Adipocyte (in vitro differentiated cells): Measurements from ENCODE around the gene DPH7.
"Not testable (repeated sequence)": the region's sequence is repeated elsewhere in the genome, so short reads cannot be mapped to it uniquely, and the experiment has no call there.

Experiments
- DNase-seq: peaks from one replicate; pipeline ENCODE4 v3.0.0-alpha.2; 2015; ENCODE audit warnings: low read depth
- H3K27me3 ChIP-seq: replicated peaks from 2 replicates; pipeline ENCODE4 v1.7.0; 2013; ENCODE audit warnings: mild to moderate bottlenecking, low read length, moderate library complexity; ENCODE audit not compliant: control insufficient read depth, insufficient read depth
- H3K36me3 ChIP-seq: 2 replicates; pipeline ENCODE4 v1.7.0; 2013; ENCODE audit warnings: low read length, mild to moderate bottlenecking, moderate library complexity; ENCODE audit not compliant: control insufficient read depth, insufficient read depth, severe bottlenecking
- H3K4me1 ChIP-seq: 2 replicates; pipeline ENCODE4 v1.7.0; 2013; ENCODE audit warnings: mild to moderate bottlenecking, low read length, moderate library complexity; ENCODE audit not compliant: control insufficient read depth, insufficient read depth
- H3K4me3 ChIP-seq: 2 replicates; pipeline ENCODE4 v1.7.0; 2013; ENCODE audit warnings: mild to moderate bottlenecking, low read length, moderate library complexity
- H3K9ac ChIP-seq: 2 replicates; pipeline ENCODE4 v1.7.0; 2013; ENCODE audit warnings: mild to moderate bottlenecking, low read length, moderate library complexity
- H3K9me3 ChIP-seq: 2 replicates; pipeline ENCODE4 v1.7.0; 2013; ENCODE audit warnings: mild to moderate bottlenecking, low read length, moderate library complexity; ENCODE audit not compliant: control insufficient read depth

The DPH7 gene

DNA sequence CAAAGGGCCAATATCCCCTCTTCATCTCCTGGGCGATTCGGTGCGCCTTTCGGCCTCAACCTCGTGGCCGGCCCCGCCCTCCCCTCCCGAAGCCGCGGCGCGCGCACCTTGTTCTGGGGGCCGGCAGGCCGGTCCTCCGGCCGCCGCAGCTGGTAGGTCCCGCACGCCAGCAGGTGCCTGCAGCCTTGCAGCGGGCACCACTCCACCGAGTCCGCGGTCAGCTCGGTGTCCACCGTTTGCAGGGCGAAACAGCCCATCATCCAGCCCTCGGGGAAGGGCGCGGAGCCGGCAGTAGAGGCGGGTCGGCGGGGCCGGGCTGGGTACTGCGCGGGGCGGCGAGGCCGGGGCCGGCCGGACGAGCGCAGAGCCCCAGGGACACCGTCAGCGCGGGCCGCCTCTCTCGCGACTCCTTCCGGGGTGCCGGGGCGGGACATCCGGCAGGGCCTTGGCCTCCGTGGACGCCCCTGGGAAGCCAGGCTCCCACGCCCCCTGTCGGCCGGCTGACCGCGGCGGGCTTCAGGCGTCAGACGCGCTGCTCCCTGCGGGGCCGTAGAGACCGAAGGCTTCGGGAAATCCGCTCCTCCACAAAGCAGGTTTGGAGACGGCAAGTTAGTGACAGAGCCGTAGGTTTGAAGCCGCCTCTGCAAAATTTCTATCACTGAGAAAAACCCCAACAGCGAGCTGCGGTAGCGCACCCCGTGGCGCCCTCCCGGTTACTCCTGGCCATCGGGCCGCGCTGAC is at the start of gene DPH7:
Gene DPH7 (minus strand): TSS at position 408 of the 741 bp plus-strand sequence. CDS start 148 bp downstream, at position 260.
- H3K4me3 ChIP-seq = peak within 1 kb of the TSS; percentile 88
- H3K9ac ChIP-seq = peak within 1 kb of the TSS; percentile 92
- H3K36me3 ChIP-seq = peaks cover 48% of the 10 kb centered on the region
- peaks cover 17% of the 10 kb centered on the region for H3K4me1 ChIP-seq
- no peaks in the 10 kb centered on the region for H3K27me3 ChIP-seq
- H3K9me3 ChIP-seq = no peaks in the 10 kb centered on the region
- DNase-seq = peak; percentile 98

DNA sequence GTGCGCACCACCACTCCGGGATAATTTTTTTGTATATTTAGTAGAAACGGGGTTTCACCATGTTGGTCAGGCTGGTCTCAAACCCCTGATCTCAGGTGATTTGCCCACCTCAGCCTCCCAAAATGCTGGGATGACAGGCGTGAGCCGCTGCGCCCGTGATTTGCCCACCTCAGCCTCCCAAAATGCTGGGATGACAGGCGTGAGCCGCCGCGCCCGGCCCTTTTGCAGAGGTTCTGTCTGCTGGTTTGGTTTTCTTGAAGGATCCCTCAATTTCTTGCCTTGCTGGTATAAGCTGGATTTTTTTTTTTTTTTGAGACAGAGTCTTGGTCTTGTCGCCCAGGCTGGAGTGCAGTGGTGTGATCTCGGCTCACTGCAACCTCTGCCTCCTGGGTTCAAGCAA is 48.7 kb upstream of the DPH7 start:
- not testable (repeated sequence) for H3K9me3 ChIP-seq, H3K4me3 ChIP-seq, H3K9ac ChIP-seq, DNase-seq, H3K36me3 ChIP-seq, H3K27me3 ChIP-seq
- H3K4me1 ChIP-seq = peaks cover 13% of the 10 kb centered on the region

DNA sequence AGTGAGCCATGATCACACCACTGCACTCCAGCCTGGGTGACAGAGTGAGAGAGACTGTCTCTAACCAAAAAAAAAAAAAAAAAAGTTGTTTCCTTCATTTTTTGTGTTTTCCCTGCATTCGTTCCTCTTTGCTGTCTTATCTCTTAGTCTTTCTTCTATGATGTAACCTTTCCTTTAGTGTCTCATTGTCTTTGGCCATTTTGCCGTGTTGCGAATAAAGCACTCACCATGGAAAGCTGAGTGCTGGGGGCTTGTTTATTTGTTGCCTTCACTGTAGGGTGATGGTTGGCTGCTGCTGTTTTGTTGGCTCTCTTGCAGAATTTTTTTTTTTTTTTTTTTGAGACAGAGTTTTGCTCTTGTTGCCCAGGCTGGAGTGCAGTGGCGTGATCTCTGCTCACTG is 47.7 kb upstream of the DPH7 start:
- DNase-seq = no peak
- no peaks in the 10 kb centered on the region for H3K36me3 ChIP-seq

GRCh38 chr9:137622211-137622610 is 43.5 kb upstream of the DPH7 start:
- H3K4me1 ChIP-seq = peaks cover 33% of the 10 kb centered on the region
- not testable (repeated sequence) for H3K4me3 ChIP-seq, H3K9me3 ChIP-seq, H3K27me3 ChIP-seq, H3K9ac ChIP-seq, DNase-seq, H3K36me3 ChIP-seq

More for the DNA sequence above, 47.7 kb upstream of the DPH7 start:
- no peak overlapping the region for H3K9ac ChIP-seq
- peaks cover 17% of the 10 kb centered on the region for H3K4me1 ChIP-seq
- no peaks in the 10 kb centered on the region for H3K9me3 ChIP-seq
- H3K4me3 ChIP-seq = no peak overlapping the region
- no peaks in the 10 kb centered on the region for H3K27me3 ChIP-seq

DNA sequence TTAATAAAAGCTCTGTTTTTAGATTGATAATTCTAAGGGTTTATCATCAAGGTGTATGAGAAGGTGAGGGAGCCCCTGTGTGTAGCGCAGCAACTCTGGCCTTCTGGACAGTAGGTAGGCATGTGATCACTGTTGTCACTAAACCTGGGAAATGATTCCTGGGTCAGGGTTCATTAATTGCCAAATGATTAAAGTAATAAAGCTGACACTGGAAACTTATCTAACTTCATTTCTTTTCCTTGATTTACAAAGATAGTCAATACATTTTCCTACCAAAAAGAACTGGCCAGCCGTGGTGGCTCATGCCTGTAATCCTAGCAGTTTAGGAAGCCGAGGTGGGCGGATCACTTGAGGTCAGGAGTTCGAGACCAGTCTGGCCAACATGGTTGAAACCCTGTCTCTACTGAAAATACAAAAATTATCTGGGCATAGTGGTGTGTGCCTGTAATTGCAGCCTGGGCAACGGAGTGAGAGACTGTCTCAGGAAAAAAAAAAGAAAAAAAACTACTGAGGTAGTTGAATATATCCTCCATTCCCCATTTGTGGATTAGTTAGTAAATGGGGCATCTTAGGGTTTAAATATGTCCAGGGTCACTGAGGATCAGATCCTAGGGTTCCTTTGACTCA is 42.5 kb upstream of the DPH7 start:
- Histone ChIP-seq H3K9ac (no peak overlapping the region), H3K36me3 (peaks cover 3% of the 10 kb centered on the region), H3K27me3 (no peaks in the 10 kb centered on the region), H3K4me1 (peaks cover 35% of the 10 kb centered on the region), H3K9me3 (no peaks in the 10 kb centered on the region), H3K4me3 (peak overlapping the region; percentile 88)
- peak; percentile 51 for DNase-seq

DNA sequence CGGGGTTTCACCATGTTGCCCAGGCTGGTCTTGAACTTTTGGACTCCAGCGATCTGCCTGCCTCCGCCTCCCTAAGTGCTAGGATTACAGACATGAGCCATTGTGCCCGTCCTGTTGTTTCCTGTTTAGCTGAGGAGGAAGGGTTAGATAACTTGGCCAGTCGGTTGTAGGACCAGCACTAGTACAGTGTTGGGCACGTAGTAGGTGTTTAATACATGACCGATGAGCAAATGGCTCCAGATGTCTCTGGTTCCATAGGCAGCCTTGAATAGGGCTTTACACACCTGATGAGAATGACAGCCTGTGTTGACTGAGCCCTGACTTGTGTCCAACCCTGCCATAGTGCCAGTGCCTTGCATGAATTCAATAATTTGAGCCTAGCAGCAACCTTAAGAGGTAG is 41.9 kb upstream of the DPH7 start:
- Histone ChIP-seq H3K4me3 (peak overlapping the region; percentile 88), H3K4me1 (peaks cover 35% of the 10 kb centered on the region), H3K36me3 (peaks cover 9% of the 10 kb centered on the region), H3K9me3 (no peaks in the 10 kb centered on the region), H3K27me3 (no peaks in the 10 kb centered on the region), H3K9ac (peak overlapping the region; percentile 90)
- DNase-seq = no peak

- H3K9ac ChIP-seq = peak overlapping the region; percentile 90
- H3K36me3 ChIP-seq = peaks cover 13% of the 10 kb centered on the region
- H3K4me3 ChIP-seq = peak overlapping the region; percentile 88
- no peaks in the 10 kb centered on the region for H3K27me3 ChIP-seq
- DNase-seq = no peak
- peaks cover 35% of the 10 kb centered on the region for H3K4me1 ChIP-seq
- no peaks in the 10 kb centered on the region for H3K9me3 ChIP-seq
Observed at GRCh38 chr9:137620048-137620405, 41.3 kb upstream of the DPH7 start.

DNA sequence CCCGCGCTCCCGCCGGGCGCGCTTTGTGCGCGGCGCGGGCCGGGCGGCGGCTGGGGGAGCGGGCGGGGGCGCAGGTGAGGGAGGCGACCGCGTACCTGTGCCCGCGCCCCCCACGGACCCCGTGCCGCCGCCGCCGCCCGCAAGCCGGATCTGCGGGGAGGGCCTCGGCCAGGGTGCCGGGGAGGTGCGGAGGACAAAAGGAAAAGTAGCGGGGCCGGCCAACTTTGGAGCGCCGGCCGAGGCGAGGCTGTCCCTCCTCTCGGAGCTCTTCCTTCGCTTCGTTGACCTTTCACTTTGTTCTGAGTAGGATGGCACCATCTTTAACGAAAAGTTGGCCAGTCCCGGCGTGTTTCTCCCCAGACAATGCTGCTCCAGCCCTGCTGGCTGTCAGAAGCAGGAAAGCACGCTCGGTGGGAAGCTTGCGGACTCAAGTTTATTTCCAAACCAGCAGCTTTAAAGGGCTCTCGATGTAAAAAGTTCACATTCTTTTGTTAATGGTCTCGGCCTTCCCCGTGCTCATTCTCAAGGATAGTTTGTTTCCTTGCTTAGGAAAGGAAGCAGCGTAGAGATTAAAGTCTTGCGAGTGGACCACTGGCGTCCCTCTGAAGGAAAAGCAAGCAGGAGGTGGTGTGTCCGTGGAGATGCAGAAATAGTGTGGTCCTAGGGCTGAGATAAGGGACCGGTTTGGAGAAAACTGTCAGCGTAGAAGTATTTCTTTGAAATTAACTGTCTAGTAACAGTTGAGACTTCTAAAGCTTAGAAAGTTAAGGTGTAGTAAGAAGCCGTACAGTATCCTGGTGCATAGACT is 40.7 kb upstream of the DPH7 start:
- peak; percentile 69 for DNase-seq
- peaks cover 19% of the 10 kb centered on the region for H3K36me3 ChIP-seq
- no peaks in the 10 kb centered on the region for H3K27me3 ChIP-seq
- peak overlapping the region; percentile 90 for H3K9ac ChIP-seq
- H3K4me3 ChIP-seq = peak overlapping the region; percentile 88
- H3K4me1 ChIP-seq = peaks cover 35% of the 10 kb centered on the region
- H3K9me3 ChIP-seq = no peaks in the 10 kb centered on the region

DNA sequence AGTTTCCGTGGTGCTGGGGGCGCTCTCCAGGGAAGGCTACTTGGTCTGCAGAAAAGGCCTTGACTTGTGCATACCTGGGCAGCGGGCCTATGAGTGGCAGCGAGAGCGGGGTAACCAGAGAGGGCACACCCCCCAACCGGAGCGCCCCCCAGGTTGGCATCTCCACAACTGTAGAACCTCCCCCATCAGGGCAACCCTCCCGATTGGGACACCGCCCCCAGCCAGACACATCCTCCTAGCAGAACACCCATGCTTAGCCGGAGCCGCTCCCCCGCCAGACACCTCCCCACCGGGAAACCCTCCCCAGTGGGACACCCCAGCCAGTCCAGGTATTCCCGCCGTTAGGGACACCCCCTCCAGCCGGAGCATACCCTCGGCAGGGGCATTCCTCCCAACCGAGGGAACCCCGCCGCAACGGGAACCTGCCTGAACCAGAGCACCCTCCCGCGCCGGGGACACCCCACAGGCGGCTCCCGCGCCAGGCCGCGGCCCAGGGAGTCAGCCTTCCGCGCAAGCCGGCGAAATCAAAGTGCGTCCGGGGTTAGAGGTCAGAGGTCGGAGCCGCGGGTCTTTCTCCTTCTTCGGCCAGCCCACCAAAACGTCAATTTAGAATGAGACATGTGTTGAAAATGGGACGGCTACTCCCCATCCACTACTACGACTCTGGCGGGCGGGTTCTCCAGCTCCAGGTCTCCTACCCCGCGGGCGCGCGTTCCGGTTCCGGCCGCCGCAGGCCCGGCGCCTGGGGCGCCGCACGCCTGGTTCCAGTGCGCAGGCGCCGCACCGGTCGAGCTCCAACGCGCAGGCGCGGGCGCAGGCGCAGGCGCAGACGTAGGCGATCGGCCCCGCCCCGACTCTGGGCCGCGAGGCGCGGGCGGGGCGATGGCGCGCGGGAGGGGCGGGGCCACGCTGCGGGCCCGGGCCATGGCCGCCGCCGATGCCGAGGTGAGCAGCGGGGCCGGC is 39.7 kb upstream of the DPH7 start, which contains the start of gene EHMT1:
Gene EHMT1 (plus strand): TSS at position 901 of the 963 bp plus-strand sequence. CDS start 24 bp downstream, at position 925.
- Histone ChIP-seq H3K27me3 (no peaks in the 10 kb centered on the region), H3K9ac (peak within 1 kb of the TSS; percentile 99), H3K36me3 (peaks cover 28% of the 10 kb centered on the region), H3K4me1 (peaks cover 35% of the 10 kb centered on the region), H3K4me3 (peak within 1 kb of the TSS; percentile 99), H3K9me3 (no peaks in the 10 kb centered on the region)
- DNase-seq = peak; percentile 94

GRCh38 chr9:137615387-137615871 is 36.7 kb upstream of the DPH7 start:
- H3K4me3 ChIP-seq = no peak overlapping the region
- no peaks in the 10 kb centered on the region for H3K9me3 ChIP-seq

More at GRCh38 chr9:137615387-137615871, 36.7 kb upstream of the DPH7 start:
- no peaks in the 10 kb centered on the region for H3K27me3 ChIP-seq
- no peak overlapping the region for H3K9ac ChIP-seq
- H3K4me1 ChIP-seq = peaks cover 28% of the 10 kb centered on the region
- peaks cover 28% of the 10 kb centered on the region for H3K36me3 ChIP-seq
- DNase-seq = no peak
